ENCODE results near the gene GOLGA1. TPM values are rescaled to one million over a fixed set of nuclear protein-coding genes. Genes with fewer than 3 reads are reported as not detected.

Gene GOLGA1
- total RNA-seq, 2 experiments from 2014 or later, result 19.0 to 19.2 TPM

DNA sequence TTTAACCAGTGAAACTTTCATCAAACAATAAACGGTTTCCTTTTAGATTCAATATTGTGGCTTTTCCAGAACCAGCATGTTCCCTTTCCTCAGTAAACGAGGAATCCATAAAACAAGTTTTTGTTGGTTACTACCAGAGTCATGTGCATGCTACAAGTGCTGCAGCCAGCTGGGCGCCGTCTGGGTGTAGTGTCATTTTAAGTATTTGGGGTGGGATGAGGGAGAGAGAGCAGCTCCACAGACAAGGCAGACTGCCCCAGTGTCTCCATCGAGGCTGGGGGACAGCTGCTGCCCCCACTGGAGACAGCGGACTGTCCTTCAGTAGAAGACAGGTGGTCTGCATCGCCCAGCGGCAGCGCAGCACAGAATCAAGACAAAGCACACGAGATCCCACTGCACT is 61.7 kb downstream of the GOLGA1 start:
- no peak overlapping the region for H2AFZ ChIP-seq (ENCODE audit: low read length)
- H3K36me3 ChIP-seq (ENCODE audit: insufficient read depth, low read length), result peaks cover 72% of the 10 kb centered on the region
- BruUV-seq (replicated peaks), result no TSS peak
- peaks cover 11% of the 10 kb centered on the region; the same call in 1 of the 2 replicates for H3K79me2 ChIP-seq (ENCODE audit: insufficient read depth, low read depth, low read length)
- no peaks in the 10 kb centered on the region for H3K9me2 ChIP-seq (ENCODE audit: insufficient read depth, low read length)
- TF ChIP-seq, protein P1, sequence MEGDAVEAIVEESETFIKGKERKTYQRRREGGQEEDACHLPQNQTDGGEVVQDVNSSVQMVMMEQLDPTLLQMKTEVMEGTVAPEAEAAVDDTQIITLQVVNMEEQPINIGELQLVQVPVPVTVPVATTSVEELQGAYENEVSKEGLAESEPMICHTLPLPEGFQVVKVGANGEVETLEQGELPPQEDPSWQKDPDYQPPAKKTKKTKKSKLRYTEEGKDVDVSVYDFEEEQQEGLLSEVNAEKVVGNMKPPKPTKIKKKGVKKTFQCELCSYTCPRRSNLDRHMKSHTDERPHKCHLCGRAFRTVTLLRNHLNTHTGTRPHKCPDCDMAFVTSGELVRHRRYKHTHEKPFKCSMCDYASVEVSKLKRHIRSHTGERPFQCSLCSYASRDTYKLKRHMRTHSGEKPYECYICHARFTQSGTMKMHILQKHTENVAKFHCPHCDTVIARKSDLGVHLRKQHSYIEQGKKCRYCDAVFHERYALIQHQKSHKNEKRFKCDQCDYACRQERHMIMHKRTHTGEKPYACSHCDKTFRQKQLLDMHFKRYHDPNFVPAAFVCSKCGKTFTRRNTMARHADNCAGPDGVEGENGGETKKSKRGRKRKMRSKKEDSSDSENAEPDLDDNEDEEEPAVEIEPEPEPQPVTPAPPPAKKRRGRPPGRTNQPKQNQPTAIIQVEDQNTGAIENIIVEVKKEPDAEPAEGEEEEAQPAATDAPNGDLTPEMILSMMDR (conservative IDR thresholded peaks at IDR 0.05; ENCODE audit: low read length), result no peak
- TF ChIP-seq EZH2phosphoT487 (IDR thresholded peaks at IDR 0.05; ENCODE audit: borderline replicate concordance, low read depth, low read length), result no peak
- no peaks in the 10 kb centered on the region for H3K9me3 ChIP-seq (ENCODE audit: low read length)
- H3K4me1 ChIP-seq (ENCODE audit: insufficient read depth, low read length, poor library complexity, severe bottlenecking), result peaks cover 20% of the 10 kb centered on the region
- H4K20me1 ChIP-seq (ENCODE audit: insufficient read depth, low read length), result no peaks in the 10 kb centered on the region; the same call in 1 of the 2 replicates
- H3K27ac ChIP-seq (ENCODE audit: low read depth, low read length, poor library complexity, severe bottlenecking), result no peak overlapping the region
- CTCF ChIA-PET (ENCODE audit: unreplicated experiment), result no interaction called here
- DNase-seq (ENCODE audit: low spot score), result no peak
- H3K4me2 ChIP-seq (ENCODE audit: low read length), result no peak overlapping the region
- no peak overlapping the region for H3K4me3 ChIP-seq (ENCODE audit: low read depth, low read length, poor library complexity, severe bottlenecking)
- POLR2A ChIA-PET, result interaction anchor here (0.7 to 1.4 kb wide), 2 partner anchors 9 to 85 kb away, joined by 3 to 4 read pairs; no protein-coding TSS in a partner anchor
- intact Hi-C loops (cut with micrococcal nuclease; ENCODE audit: unreplicated experiment), result no loop called here

DNA sequence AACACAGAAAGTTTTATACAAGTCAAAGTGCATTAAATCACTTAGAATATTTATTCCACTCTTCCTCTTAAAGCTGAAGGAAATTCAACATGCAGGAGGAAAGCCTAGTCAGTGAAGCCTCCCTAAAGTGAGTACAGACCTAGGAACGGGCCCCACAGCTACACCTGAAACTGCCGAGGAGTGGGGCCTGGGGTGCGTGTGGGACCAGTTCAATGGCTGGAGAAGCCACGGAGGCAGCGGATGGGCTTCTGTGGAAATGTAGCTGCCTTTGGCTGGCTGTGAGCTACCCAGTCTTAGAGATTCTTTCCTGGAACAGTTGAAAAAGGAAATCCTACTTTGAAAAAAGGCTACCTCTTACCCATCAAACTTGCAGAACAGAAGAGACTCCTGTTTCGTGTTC is 62.4 kb downstream of the GOLGA1 start:
- ChIA-PET CTCF (ENCODE audit: unreplicated experiment) (no interaction called here), POLR2A (interaction anchor here (0.7 kb wide), 2 partner anchors 34 to 85 kb away, joined by 3 read pairs; no protein-coding TSS in a partner anchor)
- Histone ChIP-seq H3K9me2 (ENCODE audit: insufficient read depth, low read length) (no peaks in the 10 kb centered on the region), H3K9me3 (ENCODE audit: low read length) (no peaks in the 10 kb centered on the region), H3K4me2 (ENCODE audit: low read length) (no peak overlapping the region), H2AFZ (ENCODE audit: low read length) (no peak overlapping the region), H3K27ac (ENCODE audit: low read depth, low read length, poor library complexity, severe bottlenecking) (no peak overlapping the region), H4K20me1 (ENCODE audit: insufficient read depth, low read length) (peaks cover 6% of the 10 kb centered on the region; the same call in 1 of the 2 replicates), H3K4me3 (ENCODE audit: low read depth, low read length, poor library complexity, severe bottlenecking) (no peak overlapping the region), H3K79me2 (ENCODE audit: insufficient read depth, low read depth, low read length) (peaks cover 18% of the 10 kb centered on the region), H3K4me1 (ENCODE audit: insufficient read depth, low read length, poor library complexity, severe bottlenecking) (peaks cover 27% of the 10 kb centered on the region), H3K36me3 (ENCODE audit: insufficient read depth, low read length) (peaks cover 79% of the 10 kb centered on the region)
- intact Hi-C loops (cut with micrococcal nuclease; ENCODE audit: unreplicated experiment), result no loop called here
- BruUV-seq (replicated peaks), result TSS peak; percentile 61
- TF ChIP-seq, protein P1 (conservative IDR thresholded peaks at IDR 0.05; ENCODE audit: low read length), result no peak
- no peak for TF ChIP-seq EZH2phosphoT487 (IDR thresholded peaks at IDR 0.05; ENCODE audit: borderline replicate concordance, low read depth, low read length)
- no peak for DNase-seq (ENCODE audit: low spot score)

DNA sequence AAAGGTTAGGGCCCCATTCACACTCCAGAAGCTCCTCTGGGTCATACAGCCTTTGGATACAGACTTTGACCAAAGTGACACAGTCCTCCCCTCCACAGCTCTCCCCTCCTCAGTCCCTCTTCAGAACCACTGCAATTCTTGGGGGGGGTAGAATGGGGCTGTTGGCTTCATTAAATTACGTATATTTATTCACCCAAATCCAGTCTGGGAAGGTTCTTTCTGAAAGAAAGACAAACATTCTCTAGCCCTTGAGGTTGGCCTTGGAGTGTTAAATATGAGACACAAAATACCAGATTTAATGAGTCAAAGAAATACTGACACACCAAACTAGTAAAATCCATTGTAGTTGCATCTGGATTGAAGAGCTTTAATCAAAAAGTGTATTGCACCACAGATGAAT is 62.9 kb downstream of the GOLGA1 start:
- no TSS peak for BruUV-seq (replicated peaks)
- no peak for DNase-seq (ENCODE audit: low spot score)
- H3K9me2 ChIP-seq (ENCODE audit: insufficient read depth, low read length), result no peaks in the 10 kb centered on the region
- H3K9me3 ChIP-seq (ENCODE audit: low read length), result no peaks in the 10 kb centered on the region
- POLR2A ChIA-PET, result interaction anchor here (0.7 to 1.3 kb wide), 3 partner anchors 10 to 34 kb away, joined by 3 read pairs; no protein-coding TSS in a partner anchor
- peaks cover 23% of the 10 kb centered on the region for H3K79me2 ChIP-seq (ENCODE audit: insufficient read depth, low read depth, low read length)
- intact Hi-C loops (cut with micrococcal nuclease; ENCODE audit: unreplicated experiment), result no loop called here
- H3K27ac ChIP-seq (ENCODE audit: low read depth, low read length, poor library complexity, severe bottlenecking), result no peak overlapping the region
- H3K4me2 ChIP-seq (ENCODE audit: low read length), result no peak overlapping the region
- H3K36me3 ChIP-seq (ENCODE audit: insufficient read depth, low read length), result peaks cover 84% of the 10 kb centered on the region
- CTCF ChIA-PET (ENCODE audit: unreplicated experiment), result no interaction called here
- H3K4me1 ChIP-seq (ENCODE audit: insufficient read depth, low read length, poor library complexity, severe bottlenecking), result peaks cover 32% of the 10 kb centered on the region
- peaks cover 11% of the 10 kb centered on the region; the same call in 1 of the 2 replicates for H4K20me1 ChIP-seq (ENCODE audit: insufficient read depth, low read length)
- TF ChIP-seq, protein P1 (conservative IDR thresholded peaks at IDR 0.05; ENCODE audit: low read length), result no peak
- TF ChIP-seq EZH2phosphoT487 (IDR thresholded peaks at IDR 0.05; ENCODE audit: borderline replicate concordance, low read depth, low read length), result no peak
- H2AFZ ChIP-seq (ENCODE audit: low read length), result no peak overlapping the region
- H3K4me3 ChIP-seq (ENCODE audit: low read depth, low read length, poor library complexity, severe bottlenecking), result no peak overlapping the region
